Thyroid gland (tissue), 4 donors: ENCODE data around the gene RRM2. TPM values are rescaled to one million over a fixed set of nuclear protein-coding genes. Genes with fewer than 3 reads are reported as not detected.

Experiments
- DNase-seq, 2 donors: peaks; one replicate each; pipeline ENCODE4 v3.0.0-alpha.2; 2019
- H3K27ac ChIP-seq, 3 donors: fragments of 200-600 bp; sonication (generic); 1 replicate in 2 of 3; 2 replicates in 1 of 3; pipeline ENCODE4 v1.5.1; 2016 to 2019; ENCODE audit warnings: mild to moderate bottlenecking in 1 of 3, moderate library complexity in 1 of 3
- H3K27me3 ChIP-seq: fragments of 200-600 bp; sonication (generic); one replicate; pipeline ENCODE4 v1.5.1; 2019
- H3K36me3 ChIP-seq, 2 donors: fragments of 200-600 bp; sonication (generic); one replicate each; pipeline ENCODE4 v1.5.1; 2016 to 2019
- H3K4me1 ChIP-seq, 2 donors: fragments of 200-600 bp; sonication (generic); one replicate each; pipeline ENCODE4 v1.5.1; 2017 to 2019
- H3K4me3 ChIP-seq, 3 donors: fragments of 200-600 bp; sonication (generic); replicated peaks in 1 of 3; 1 replicate in 2 of 3; 2 replicates in 1 of 3; pipeline ENCODE4 v1.5.1; 2016; ENCODE audit warnings: mild to moderate bottlenecking in 1 of 3
- H3K9me3 ChIP-seq: fragments of 200-600 bp; sonication (generic); one replicate; pipeline ENCODE4 v1.5.1; 2017
- POLR2A ChIP-seq, 2 donors: fragments of 450-650 bp; IDR thresholded peaks; one replicate each; pipeline ENCODE4 v1.6.1; 2017; ENCODE audit warnings: antibody characterized with exemption in 2 of 2, mild to moderate bottlenecking in 2 of 2, moderate library complexity in 1 of 2
- WGBS, 2 donors: methylation state at CpG; one replicate each; pipeline ENCODE4 v1.1.5; 2017; 5-methylcytosine and 5-hydroxymethylcytosine counted together
- intact Hi-C: fragments of 100-400 bp; cut with DNase I; formaldehyde crosslinking; loops from one replicate; pipeline ENCODE4 v1.15.1; 2023
- total RNA-seq, 4 donors: library from RNA; depleted of rRNA; stranded (reverse); fragments of >200 nt; gene quantifications; one replicate each; pipeline ENCODE4 v1.2.3, GENCODE V29; 2016
- TF ChIP-seq, protein P1 (sequence below), 6 experiments: fragments of 200-600 bp in 3 of 6; fragments of 450-650 bp in 3 of 6; sonication (generic) in 3 of 6; IDR thresholded peaks; one replicate each; pipeline ENCODE4 v1.5.1; 2016 to 2019; ENCODE audit warnings: antibody characterized with exemption in 6 of 6, mild to moderate bottlenecking in 2 of 6, inconsistent platforms in 1 of 6, moderate library complexity in 1 of 6

RRM2 gene
- total RNA-seq, 4 donors from 2014 or later, result 0.27 to 0.83 (median 0.75) TPM; not detected in 1

- no peak for TF ChIP-seq POLR2A (IDR thresholded peaks at IDR 0.05)
- TF ChIP-seq, protein P1, sequence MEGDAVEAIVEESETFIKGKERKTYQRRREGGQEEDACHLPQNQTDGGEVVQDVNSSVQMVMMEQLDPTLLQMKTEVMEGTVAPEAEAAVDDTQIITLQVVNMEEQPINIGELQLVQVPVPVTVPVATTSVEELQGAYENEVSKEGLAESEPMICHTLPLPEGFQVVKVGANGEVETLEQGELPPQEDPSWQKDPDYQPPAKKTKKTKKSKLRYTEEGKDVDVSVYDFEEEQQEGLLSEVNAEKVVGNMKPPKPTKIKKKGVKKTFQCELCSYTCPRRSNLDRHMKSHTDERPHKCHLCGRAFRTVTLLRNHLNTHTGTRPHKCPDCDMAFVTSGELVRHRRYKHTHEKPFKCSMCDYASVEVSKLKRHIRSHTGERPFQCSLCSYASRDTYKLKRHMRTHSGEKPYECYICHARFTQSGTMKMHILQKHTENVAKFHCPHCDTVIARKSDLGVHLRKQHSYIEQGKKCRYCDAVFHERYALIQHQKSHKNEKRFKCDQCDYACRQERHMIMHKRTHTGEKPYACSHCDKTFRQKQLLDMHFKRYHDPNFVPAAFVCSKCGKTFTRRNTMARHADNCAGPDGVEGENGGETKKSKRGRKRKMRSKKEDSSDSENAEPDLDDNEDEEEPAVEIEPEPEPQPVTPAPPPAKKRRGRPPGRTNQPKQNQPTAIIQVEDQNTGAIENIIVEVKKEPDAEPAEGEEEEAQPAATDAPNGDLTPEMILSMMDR (IDR thresholded peaks at IDR 0.05), result no peak
- intact Hi-C loops, result loop anchor here (10.0 kb wide), 1 partner anchor 172 kb away; the partner anchor contains the start of gene HPCAL1
- no peak overlapping the region for H3K27ac ChIP-seq
- peaks cover 0 to 8% of the 10 kb centered on the region in 2 donors for H3K4me1 ChIP-seq
- 88 to 94% methylated on average over 6 of the region's 6 CpGs for WGBS, 2 donors
- no peaks in the 10 kb centered on the region for H3K36me3 ChIP-seq
- no peaks in the 10 kb centered on the region for H3K9me3 ChIP-seq
- H3K27me3 ChIP-seq, result no peaks in the 10 kb centered on the region
- no peak overlapping the region for H3K4me3 ChIP-seq
- no peak for DNase-seq
Measured at GRCh38 chr2:10132996-10133647, 10.6 kb downstream of the RRM2 start.

GRCh38 chr2:10135296-10136089 lies 13.0 kb downstream of the RRM2 start:
- H3K4me1 ChIP-seq, result peaks cover 0 to 8% of the 10 kb centered on the region in 2 donors
- no peaks in the 10 kb centered on the region for H3K36me3 ChIP-seq
- no peak overlapping the region for H3K27ac ChIP-seq
- H3K4me3 ChIP-seq, result no peak overlapping the region
- no peaks in the 10 kb centered on the region for H3K27me3 ChIP-seq
- DNase-seq, result no peak
- 89 to 90% methylated on average over 9 of the region's 9 CpGs for WGBS, 2 donors
- no peak for TF ChIP-seq POLR2A (IDR thresholded peaks at IDR 0.05)
- TF ChIP-seq, protein P1 (IDR thresholded peaks at IDR 0.05), result no peak
- no peaks in the 10 kb centered on the region for H3K9me3 ChIP-seq
- intact Hi-C loops, result loop anchor here (10.0 kb wide), 1 partner anchor 169 kb away; the partner anchor contains the start of gene HPCAL1

GRCh38 chr2:10136101-10136934 lies 13.8 kb downstream of the RRM2 start:
- intact Hi-C loops, result loop anchor here (10.0 kb wide), 1 partner anchor 168 kb away; the partner anchor contains the start of gene HPCAL1
- no peak for DNase-seq
- 82 to 88% methylated on average over 7 of the region's 7 CpGs for WGBS, 2 donors

DNA sequence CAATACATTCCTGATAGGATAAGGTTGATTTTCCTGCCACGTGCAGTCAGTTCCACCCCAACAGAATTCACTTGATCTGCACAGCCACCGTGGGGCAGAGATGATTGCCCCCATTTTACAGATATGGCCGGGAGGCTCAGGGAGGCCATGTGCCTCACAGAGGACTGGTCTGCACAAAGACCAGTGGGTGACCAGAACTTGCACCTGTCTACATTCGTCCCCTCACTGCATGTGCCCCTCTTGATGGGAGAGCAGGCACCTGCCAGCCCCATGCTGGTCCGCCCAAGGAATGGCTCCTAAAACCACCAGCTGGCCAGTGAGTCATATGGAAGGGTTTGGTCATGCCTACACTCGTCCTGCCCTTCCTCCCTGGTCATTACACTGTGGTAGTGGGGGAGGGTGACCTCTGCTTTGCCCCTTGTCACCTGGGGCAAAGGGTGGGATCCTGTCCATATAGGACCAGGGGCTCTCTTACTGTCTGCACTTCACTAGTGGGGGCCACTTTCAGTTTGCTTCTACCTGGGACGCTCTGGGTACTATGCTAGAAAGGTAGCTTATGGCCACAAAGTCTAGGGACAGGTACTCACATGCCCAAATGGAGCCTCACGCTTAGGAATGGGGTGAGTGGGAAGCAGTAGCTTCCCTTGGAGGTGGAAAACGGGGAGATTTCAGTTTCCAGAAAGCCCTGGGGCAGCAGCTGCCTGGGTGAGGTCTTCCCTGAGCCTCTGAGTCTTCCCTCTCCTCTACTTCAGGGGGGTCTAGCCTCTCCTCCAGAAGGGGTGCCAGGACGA lies 14.7 kb downstream of the RRM2 start:
- H3K9me3 ChIP-seq, result no peaks in the 10 kb centered on the region
- WGBS, 2 donors, result 89 to 93% methylated on average over 9 to 10 of the region's 10 CpGs
- TF ChIP-seq POLR2A (IDR thresholded peaks at IDR 0.05), result no peak
- TF ChIP-seq, protein P1 (IDR thresholded peaks at IDR 0.05), result no peak
- H3K27me3 ChIP-seq, result no peaks in the 10 kb centered on the region
- peaks cover 0 to 8% of the 10 kb centered on the region in 2 donors for H3K4me1 ChIP-seq
- H3K4me3 ChIP-seq, result no peak overlapping the region
- no peak for DNase-seq
- no peak overlapping the region for H3K27ac ChIP-seq
- intact Hi-C loops, result loop anchor here (10.0 kb wide), 1 partner anchor 168 kb away; the partner anchor contains the start of gene HPCAL1
- H3K36me3 ChIP-seq, result no peaks in the 10 kb centered on the region

More at GRCh38 chr2:10136101-10136934, 13.8 kb downstream of the RRM2 start:
- Histone ChIP-seq H3K4me1 (peaks cover 0 to 8% of the 10 kb centered on the region in 2 donors), H3K9me3 (no peaks in the 10 kb centered on the region), H3K36me3 (no peaks in the 10 kb centered on the region), H3K27me3 (no peaks in the 10 kb centered on the region), H3K27ac (no peak overlapping the region), H3K4me3 (no peak overlapping the region)
- TF ChIP-seq POLR2A (IDR thresholded peaks at IDR 0.05), result no peak
- TF ChIP-seq, protein P1 (IDR thresholded peaks at IDR 0.05), result no peak
